ENCODE results near the gene RALGDS.
"Not testable (repeated sequence)": the region's sequence is repeated elsewhere in the genome, so short reads cannot be mapped to it uniquely, and the experiment has no call there.

DNA sequence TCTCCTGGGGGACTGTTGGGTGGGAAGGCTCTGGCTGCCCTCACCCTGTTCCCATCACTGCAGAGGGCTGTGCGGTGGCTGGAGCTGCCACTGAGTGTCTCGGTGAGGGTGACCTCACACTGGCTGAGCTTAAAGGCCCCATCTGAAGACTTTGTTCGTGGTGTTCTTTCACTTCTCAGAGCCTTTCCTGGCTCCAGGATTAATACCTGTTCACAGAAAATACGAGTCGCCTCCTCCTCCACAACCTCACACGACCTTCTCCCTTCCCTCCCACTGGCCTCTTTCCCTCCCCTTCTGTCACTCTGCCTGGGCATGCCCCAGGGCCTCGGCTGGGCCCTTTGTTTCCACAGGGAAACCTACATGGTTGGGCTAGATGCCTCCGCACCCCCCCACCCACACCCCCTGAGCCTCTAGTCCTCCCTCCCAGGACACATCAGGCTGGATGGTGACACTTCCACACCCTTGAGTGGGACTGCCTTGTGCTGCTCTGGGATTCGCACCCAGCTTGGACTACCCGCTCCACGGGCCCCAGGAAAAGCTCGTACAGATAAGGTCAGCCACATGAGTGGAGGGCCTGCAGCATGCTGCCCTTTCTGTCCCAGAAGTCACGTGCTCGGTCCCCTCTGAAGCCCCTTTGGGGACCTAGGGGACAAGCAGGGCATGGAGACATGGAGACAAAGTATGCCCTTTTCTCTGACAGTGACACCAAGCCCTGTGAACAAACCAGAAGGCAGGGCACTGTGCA lies 59.8 kb downstream of the RALGDS start:
- TF ChIP-seq, protein P1, sequence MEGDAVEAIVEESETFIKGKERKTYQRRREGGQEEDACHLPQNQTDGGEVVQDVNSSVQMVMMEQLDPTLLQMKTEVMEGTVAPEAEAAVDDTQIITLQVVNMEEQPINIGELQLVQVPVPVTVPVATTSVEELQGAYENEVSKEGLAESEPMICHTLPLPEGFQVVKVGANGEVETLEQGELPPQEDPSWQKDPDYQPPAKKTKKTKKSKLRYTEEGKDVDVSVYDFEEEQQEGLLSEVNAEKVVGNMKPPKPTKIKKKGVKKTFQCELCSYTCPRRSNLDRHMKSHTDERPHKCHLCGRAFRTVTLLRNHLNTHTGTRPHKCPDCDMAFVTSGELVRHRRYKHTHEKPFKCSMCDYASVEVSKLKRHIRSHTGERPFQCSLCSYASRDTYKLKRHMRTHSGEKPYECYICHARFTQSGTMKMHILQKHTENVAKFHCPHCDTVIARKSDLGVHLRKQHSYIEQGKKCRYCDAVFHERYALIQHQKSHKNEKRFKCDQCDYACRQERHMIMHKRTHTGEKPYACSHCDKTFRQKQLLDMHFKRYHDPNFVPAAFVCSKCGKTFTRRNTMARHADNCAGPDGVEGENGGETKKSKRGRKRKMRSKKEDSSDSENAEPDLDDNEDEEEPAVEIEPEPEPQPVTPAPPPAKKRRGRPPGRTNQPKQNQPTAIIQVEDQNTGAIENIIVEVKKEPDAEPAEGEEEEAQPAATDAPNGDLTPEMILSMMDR (IDR thresholded peaks at IDR 0.05), result not testable (repeated sequence)
- not testable (repeated sequence) for TF ChIP-seq POLR2A (IDR thresholded peaks at IDR 0.05)
